Measurements from ENCODE around the gene CHST12.
"Not testable (repeated sequence)": the region's sequence is repeated elsewhere in the genome, so short reads cannot be mapped to it uniquely, and the experiment has no call there.

GRCh38 chr7:2386122-2386521, 17.3 kb upstream of the CHST12 start:
- TF ChIP-seq USF2 (CRISPR knock-in tag; IDR thresholded peaks at IDR 0.05); CTCF (IDR thresholded peaks at IDR 0.05); CREB1 (CRISPR knock-in tag; IDR thresholded peaks at IDR 0.05); ZNF317 (CRISPR knock-in tag; IDR thresholded peaks at IDR 0.05; ENCODE audit: borderline replicate concordance, low read depth); FOXJ3 (CRISPR knock-in tag; IDR thresholded peaks at IDR 0.05; ENCODE audit: borderline replicate concordance); ETV6 (CRISPR knock-in tag; IDR thresholded peaks at IDR 0.05); ZNF263 (CRISPR knock-in tag; IDR thresholded peaks at IDR 0.05; ENCODE audit: low read depth); E2F4 (CRISPR knock-in tag; IDR thresholded peaks at IDR 0.05; ENCODE audit: borderline replicate concordance, low read depth); RORB (CRISPR knock-in tag; IDR thresholded peaks at IDR 0.05); NFYB (CRISPR knock-in tag; conservative IDR thresholded peaks at IDR 0.05; ENCODE audit: low read depth): not testable (repeated sequence)

All from WTC11 (cell line).